GM21723 (cell line): ENCODE results near the gene IQCB1.
"Not testable (repeated sequence)": the region's sequence is repeated elsewhere in the genome, so short reads cannot be mapped to it uniquely, and the experiment has no call there.

Experiments used
- ATAC-seq: cut with Tn5 transposase; IDR thresholded peaks from one replicate; pipeline ENCODE4 v1.9.1; 2021; ENCODE audit warnings: mild to moderate bottlenecking, moderate library complexity; ENCODE audit not compliant: unreplicated experiment

The IQCB1 gene

DNA sequence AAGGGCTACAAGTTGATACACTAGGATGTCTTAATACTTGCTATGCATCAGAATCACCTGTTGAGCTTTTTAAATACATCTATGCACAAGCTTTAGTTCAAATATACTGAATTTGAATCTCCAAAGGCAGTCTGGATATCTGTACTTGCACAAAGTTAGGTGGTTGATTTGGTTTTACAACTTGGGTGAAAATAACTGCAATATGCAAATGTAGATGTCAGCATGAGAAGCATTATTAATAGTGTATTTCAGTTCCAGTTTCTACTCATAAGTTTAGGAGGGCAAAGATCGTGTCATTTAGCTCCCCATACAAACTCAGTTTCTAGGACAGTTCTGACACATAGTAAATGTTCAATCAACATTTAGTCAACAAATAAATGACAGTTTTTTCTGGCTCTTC is 25.6 kb downstream of the IQCB1 start:
- ATAC-seq: peak; percentile 95

DNA sequence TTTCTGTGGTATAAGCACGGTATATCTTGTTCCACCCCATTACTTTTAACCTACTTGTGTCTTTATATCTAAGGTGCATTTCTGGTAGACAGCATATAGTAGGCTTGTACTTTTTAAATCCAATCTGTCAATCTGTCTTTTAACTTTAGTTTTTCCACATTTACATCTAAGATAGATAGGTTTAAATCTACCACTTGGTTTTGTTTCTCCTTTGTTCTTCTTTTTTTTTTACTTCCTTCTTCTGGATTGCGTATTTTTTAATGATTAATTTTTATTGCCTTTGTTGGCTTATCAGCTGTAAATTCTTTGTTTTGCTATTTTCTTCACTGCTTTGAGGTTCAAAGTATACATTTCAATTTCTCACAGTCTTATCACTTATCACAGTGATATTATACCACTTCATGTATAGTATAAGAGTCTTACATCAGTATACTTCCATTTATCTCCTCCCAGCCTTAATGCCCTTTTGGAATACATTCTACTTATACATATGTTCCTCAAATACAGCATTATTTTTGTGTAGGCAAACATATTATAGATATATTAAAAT is 31.0 kb downstream of the IQCB1 start:
- no peak for ATAC-seq

DNA sequence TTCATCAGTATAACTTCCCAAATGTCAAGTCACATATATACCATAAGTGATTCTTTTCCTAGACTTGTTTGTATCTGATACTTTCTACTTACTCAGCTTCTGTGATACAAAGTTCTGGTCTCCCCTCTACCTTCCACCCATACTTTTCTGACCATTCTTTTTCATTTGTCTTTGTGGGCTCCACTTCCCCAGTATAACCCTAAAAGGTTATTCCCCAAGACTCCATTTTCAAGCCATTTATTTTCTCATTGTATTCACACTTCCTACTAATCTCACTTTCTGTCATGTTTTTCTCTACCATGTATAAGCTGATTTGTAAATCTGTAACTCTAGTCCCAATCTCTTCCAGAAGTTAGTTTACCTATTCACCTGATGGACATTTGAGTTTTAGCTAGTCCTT is 34.0 kb downstream of the IQCB1 start:
- no peak for ATAC-seq

DNA sequence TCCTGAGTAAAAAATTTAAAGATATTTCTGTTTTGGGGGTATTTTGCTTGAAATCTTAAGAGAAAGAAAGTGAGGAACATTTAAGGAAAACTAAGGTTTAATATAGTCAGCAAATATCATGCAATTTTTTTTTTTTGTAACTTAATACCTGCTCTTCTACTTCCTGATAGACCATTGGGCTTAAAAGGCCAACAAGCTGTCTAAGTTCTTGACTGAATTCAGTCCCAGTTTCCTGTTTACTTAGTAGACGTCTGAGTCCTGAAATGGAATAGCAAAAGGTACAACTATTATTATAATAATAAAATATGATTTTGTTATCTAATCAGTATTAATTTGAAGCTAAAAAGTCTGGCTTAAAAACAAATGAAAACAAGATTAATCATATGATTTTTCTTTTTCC is 37.9 kb downstream of the IQCB1 start:
- no peak for ATAC-seq

DNA sequence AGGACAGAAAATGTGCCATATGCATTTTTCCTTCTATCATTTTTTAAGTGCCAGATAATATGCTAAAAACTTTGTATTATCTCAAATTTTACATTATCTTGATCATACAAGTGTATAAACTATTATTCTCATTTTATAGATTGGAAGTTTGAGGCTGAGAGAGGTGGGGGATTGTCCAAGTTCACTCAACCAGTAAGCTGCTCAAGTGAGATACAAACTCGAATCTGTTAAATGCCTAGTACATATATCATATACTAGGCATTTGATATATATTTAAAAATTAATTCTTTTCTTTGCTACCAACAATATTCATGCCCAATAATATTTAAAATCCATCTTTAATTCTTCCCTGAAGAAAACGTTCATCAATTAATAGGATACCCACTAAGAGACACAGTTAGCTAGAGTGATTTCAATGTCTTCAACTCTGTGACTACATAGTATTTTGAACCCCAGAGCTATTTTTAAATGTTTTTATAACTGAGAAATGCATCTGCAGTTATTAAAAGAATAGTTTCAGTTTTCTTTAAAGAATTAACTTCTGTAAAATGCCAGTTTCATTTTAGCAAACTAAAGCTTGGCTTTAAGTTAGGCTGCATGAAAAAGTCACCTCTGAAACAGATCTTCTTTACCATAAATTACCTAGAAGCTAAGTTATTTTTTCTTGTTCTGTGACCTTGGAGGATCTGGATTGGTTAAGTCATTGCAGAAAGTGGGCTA is 40.4 kb downstream of the IQCB1 start:
- peak; percentile 54 for ATAC-seq

DNA sequence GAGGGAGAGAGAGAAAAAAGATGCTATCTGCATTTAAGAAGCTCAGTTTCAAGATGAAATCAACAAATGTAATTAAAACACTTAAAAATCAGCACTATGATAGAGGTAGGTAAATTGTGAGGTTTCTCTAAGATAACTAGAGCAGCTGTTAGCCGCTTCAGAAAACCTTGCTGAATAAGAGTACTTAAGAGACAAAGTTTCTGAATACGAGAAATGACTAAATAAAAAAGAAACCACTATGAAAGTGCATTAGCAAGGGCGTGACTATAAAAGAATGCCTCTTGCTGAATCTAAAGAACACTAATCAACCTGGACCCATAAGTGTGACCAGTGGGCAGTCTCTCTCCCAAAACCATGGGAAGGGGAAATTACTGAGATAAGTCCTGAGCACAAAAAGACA is 41.8 kb downstream of the IQCB1 start:
- ATAC-seq: peak; percentile 64

DNA sequence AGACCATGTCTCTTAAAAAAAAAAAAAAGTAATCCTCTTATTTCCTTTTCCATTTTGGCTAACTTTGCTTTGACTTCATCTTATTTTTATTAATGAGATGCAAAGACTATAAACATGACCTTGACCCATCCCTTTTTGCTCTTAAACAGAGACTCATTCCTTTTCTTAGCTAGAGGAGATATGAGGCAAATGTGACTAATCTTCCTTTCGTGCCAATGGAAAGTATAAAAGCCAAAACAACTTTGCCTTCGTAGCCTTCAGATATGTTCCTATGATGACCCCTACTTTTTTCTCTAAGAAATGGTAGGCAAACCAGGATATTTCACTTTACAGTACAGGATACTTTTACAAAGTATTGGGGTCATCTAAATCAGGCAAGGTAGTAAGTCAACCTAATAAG is 48.4 kb downstream of the IQCB1 start:
- ATAC-seq: no peak

DNA sequence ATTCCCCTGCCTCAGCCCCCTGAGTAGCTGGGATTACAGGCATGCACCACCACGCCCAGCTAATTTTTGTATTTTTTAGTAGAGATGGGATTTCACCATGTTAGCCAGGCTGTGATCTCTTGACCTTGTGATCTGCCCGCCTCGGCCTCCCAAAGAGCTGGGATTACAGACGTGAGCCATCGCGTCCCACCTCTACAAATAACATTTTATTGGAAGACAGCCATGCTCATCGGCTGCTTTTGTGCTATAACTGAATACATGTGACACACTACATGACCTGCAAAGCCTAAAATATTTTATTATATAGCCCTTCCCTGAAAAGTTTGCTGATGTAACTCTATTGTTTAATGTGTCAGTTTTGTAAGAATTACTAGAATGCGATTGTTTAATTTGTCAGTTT is 52.1 kb downstream of the IQCB1 start:
- ATAC-seq: not testable (repeated sequence)

DNA sequence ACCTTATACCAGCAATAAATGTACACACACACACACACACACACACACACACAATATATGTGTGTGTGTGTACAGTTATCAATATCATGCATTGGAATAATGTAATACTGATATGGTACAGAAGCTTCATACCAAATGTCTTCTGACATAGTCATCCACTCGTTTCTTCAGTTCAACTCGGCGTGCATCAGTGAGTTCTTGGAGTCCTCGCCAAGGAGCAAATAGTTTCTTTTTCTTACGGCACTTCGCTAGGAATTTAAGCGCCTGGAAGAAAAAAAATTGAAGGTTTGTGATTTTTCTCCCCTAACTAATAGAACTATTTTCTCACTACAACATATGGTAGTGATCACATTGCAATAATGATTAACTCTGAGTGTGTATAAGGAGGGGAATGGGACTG is 53.2 kb downstream of the IQCB1 start:
- ATAC-seq: no peak

DNA sequence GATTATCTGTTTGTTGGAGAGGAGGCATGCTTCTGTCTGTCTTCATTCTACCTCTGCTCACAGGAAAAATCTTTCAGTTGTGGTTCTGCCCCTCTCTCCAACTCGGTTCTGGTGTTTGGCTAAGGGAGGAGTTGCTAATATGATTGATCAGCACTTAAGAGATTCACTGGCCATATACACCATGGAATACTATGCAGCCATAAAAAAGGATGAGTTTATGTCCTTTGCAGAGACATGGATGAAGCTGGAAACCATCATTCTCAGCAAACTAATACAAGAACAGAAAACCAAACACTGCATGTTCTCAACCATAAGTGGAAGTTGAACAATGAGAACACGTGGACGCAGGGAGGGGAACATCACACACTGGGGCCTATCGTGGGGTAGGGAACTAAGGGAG is 59.8 kb downstream of the IQCB1 start:
- ATAC-seq: not testable (repeated sequence)

DNA sequence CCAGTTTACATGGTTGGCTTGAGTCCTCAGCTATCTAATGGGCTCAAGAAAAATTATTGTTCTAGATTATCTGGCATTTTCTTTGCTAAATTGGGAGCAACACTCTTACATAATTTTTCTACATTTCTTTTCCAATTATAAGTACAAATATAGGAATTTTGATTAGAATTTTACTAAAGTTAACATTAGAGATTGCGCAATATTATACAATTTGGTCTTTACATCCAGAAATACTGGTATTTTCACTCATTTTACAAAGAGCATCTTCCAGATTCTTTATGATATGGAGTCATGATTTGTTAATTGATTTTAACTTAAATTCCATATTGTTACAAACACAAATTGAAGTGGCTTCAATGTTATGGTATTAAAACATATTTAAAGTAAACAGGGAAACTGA is 65.6 kb downstream of the IQCB1 start:
- ATAC-seq: no peak

DNA sequence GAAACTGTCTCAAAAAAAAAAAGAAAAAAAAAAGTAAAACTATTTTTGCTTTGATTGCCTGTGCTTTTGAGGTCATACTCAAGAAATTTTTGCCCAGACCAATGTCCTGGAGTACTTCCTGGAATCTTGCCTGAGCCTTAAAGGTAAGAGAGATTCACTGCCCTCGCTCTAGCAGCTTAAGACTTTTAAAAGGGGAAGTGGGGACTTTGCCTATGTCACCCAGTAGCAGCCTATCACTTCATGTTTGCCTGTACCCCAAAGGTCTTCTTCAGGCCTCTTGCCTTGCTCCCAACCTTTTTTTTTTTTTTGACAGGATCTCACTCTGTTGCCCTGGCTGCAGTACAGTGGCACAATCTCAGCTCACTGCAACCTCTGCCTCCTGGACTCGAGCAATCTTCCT is 66.4 kb downstream of the IQCB1 start:
- no peak for ATAC-seq

DNA sequence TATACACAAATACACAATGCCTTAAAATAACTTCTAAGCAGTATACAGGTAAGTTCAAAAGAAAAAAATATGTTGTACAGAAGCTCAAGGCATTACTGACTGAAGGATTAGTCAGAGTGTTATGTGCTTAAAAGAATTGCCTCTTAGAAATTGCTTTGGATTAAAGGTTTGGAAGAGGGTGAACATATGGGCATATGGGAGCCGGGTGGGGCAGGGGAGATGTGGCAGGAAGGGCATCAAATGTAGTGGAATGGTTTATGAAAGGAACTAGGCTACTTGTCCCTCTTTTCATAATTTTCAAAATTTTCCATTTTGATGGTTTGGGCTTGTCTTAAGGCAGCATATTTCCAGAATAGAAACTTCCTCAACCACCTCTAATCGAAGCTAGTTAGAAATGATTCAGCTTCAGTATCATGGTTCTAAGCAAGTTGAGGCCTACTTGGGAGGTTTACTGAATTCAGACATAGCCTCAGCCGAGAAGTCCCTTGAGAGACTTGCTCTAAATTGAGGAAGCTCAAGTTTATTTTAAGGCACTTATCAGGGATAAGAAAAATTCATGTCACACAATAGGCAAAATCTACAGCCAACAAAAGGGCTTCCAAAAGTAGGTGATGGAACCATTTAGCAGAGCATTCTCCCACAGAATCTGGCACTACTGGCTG is 75.2 kb downstream of the IQCB1 start:
- no peak for ATAC-seq

DNA sequence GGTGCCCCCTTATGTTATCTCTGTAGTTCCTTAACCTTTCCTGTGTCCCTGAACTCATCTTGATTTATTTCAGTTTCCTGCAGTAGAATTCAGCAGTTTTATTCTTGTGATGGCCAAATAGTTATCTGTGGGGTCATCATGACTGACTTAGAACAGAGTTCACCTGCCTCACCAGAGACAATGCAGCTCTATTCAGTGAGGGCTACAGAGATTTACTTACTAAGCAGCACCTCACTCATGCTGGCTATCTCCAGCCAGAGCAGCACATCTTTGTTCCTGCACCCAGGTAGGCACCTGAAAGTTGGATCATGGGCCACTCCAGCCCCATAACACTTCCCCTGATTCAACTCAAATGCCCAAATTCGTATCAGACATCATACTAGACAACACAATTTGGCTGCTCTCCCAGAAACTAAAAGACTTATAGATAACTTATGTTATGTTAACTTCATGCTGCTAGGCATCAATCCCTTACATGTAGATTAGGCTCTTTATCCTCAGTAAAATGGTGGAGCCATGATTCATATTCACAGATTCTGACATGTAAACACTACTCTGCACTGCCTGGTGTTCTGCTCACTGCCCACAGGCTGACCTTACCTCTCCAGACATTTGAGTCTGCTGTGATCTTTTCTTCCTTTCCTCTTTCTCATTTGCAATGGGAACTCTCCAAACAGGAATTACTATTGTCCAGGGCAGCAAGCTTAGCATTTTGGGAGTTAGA is 76.0 kb downstream of the IQCB1 start:
- no peak for ATAC-seq

DNA sequence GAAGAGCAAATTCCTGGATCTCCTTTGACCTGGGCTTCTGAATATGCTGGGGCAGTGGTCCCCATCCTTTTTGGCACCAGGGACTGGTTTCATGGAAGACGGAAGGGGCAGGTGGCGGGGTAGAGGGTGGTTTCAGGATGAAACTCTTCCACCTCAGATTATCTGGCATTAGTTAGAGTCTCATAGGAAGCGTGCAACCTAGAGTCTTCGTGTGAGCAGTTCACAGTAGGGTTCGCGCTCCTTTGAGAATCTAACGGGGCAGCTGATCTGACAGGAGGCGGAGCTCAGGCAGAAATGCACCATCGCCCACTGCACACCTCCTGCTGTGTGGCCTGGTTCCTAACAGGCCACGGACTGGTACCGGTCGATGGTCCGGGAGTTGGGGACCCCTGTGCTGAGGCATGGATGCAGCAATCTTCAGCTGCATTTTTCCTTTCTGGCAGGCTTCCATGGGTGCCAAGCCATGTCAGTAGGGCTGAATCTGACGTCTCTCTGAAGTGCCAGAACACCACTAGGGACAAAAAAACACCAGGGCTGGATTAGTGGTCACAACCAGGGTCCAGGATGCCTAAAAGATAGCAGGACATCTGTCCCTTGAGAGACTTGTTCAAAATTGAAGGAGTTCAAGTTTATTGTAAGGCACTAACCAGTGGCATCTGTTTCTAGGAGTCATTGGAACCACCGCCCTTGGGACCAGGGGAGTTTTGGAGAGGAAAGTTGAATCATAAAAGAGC is 76.9 kb downstream of the IQCB1 start:
- no peak for ATAC-seq

DNA sequence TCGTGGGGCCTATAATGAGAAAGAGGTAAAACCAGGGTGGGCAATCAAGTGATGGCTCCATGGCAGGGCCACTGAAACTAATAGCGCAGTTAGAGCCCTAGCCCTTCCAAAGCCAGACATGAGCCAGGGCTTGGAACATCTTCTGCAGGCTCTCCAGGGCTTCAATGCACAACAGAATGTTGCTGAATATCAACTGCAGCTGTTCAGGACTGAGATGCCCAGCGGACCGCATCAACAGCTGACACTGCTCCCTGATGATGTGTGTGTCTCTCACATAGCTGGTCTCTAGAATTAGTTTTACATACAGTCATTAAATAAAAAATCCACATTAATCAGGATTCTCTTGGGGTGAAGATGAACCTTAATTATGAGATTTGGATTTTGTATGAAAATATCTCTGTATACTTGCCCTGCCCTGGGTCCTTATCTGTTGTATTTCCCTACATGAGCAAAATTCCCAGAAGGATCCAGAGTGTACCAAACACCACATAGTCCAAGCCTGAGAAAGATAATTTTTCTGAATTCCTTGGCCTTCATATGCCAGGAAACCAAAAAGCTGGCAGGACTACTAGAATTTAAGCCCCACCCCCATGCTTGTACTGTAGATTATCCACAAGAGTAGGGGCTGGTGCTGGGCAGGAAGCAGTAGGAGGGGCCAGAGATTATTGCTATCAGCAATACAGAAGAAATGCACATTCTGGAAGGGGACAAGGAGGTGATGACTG is 77.6 kb downstream of the IQCB1 start:
- no peak for ATAC-seq

DNA sequence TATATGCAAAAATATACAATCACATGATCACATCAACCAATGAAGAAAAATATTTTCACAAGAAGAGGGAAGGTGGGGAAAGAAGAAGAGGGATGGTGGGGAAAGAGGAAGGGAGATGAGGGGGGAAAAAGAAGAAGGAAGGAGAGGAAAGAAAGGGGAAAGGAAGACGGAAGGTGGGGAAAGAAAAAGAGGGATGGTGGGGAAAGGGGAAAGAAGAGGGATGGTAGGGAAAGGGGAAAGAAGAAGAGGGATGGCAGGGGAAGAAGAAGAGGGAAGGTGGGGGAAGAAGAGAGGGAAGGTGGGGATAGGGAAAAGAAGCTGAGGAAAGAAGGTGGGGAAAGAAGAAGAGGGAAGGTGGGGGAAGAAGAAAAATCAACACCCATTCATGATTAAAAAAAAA is 82.1 kb downstream of the IQCB1 start:
- ATAC-seq: no peak

DNA sequence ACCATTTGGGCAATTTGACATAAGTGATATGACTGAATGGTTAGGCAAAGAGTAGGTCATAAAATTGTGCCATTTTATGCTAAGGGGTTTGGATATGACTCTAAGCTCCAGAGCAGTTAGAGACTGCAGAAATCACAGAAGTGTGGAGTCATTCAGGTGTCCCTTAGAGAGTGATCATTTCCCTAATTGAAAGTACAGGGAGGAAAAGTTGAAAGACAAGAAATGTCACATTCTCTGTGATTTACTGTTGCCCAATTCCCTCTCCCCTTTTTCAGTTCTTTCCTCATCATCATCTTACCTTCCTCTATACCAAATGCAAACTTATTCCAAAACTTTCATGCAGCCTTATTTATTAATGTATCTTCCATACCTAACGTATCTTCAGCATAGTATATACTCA is 82.6 kb downstream of the IQCB1 start:
- ATAC-seq: no peak

DNA sequence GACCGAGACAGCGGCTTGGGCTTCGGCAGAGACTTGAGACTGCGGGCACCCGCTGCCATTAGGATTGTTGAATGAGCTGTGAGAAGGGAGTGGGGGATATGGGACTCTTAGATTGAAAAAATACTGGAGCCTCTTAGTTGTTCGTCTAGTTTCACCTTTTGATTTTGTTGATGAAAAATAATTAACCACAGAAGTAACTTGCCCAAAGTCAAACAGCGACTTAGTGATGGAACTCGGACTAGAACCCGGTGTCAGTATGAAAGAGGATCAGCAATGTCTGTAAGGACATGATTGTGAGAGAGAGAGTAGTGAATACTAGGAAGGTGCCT is 84.8 kb downstream of the IQCB1 start:
- no peak for ATAC-seq

DNA sequence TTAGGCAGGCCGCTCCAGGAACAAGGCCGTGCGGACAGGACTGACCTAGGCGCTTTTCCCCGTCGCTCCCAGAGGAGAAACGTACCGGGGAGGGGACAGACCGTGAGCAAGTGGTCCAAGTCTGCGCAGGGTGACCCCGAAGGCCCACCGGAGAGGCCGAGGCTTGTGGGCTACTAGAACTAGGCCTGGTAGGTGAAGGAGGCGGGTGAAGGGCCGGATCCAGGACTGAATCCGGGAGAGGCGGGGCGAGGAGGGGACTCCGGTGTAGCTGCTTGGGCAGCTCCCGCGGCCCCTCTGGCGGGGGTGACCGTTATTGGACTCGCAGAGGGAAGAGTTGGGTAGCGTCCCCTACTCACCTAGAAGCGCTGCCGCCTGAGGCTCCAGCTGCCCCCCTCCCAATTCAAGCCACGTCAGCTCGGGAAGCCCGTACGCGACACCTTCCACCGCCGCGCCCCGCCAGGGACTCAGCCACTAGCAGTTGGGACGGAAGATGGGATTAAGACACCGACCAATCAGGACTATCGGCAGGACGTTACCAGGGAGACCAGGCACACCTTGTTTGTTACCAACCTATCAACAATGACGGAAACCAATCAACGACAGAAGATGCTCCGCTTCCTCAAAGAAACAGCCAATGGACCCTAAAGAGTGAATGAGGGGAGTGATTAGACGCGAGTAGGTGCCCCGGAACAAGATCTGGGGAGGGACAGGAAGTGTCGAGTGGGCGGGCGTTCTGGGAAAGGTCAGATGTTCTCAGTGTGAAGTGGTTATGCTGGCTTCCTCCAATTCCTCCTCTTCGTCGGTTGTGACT is 85.4 kb downstream of the IQCB1 start, which contains the start of gene GOLGB1:
GOLGB1 (minus strand) TSS at position 466 of the 811 bp plus-strand sequence. CDS start 18,770 bp downstream, outside the sequence.
- ATAC-seq: peak; percentile 96
